Keratinocyte (primary cell): Measurements from ENCODE around the gene TM9SF1. TPM values are rescaled to one million over a fixed set of nuclear protein-coding genes. Genes with fewer than 3 reads are reported as not detected.

Experiments
- DNase-seq: peaks from one replicate; pipeline ENCODE4 v3.0.0-alpha.2; 2011; ENCODE audit warnings: low read depth, missing footprints, low spot score
- FAIRE-seq: peaks from 2 replicates; lab custom pipeline; 2011; peaks lifted over from hg19 to GRCh38; lab: Jason Lieb, UNC
- H2AFZ ChIP-seq: 2 replicates; pipeline ENCODE4 v1.6.0; 2012; ENCODE audit warnings: low read length, control low read depth, inconsistent platforms; ENCODE audit not compliant: control insufficient read depth
- H3K27ac ChIP-seq: 2 replicates; pipeline ENCODE4 v1.5.1; 2011; ENCODE audit warnings: low read length; ENCODE audit not compliant: control insufficient read depth, insufficient read depth
- H3K27me3 ChIP-seq: 3 replicates; pipeline ENCODE4 v1.6.0; 2011; ENCODE audit warnings: low read length; ENCODE audit not compliant: control insufficient read depth, insufficient read depth; ENCODE audit errors: extremely low read depth
- H3K36me3 ChIP-seq, 2 experiments: 2 replicates in 1 of 2; 3 replicates in 1 of 2; pipeline ENCODE4 v1.5.1; 2011; ENCODE audit warnings: low read length in 2 of 2, mild to moderate bottlenecking in 1 of 2; ENCODE audit not compliant: control insufficient read depth in 2 of 2, insufficient read depth in 2 of 2; ENCODE audit errors: extremely low read depth in 1 of 2
- H3K4me1 ChIP-seq: 3 replicates; pipeline ENCODE4 v1.5.1; 2011; ENCODE audit warnings: low read length; ENCODE audit not compliant: control insufficient read depth, insufficient read depth; ENCODE audit errors: extremely low read depth
- H3K4me2 ChIP-seq: 3 replicates; pipeline ENCODE4 v1.6.0; 2011; ENCODE audit warnings: low read depth, low read length; ENCODE audit not compliant: control insufficient read depth, insufficient read depth; ENCODE audit errors: extremely low read depth
- H3K4me3 ChIP-seq, 3 experiments: fragments of 200-600 bp in 1 of 3; sonication (generic) in 1 of 3; 2 replicates in 2 of 3; 3 replicates in 1 of 3; pipeline ENCODE4 v1.5.1; 2011 to 2016; ENCODE audit warnings: low read length in 3 of 3, mild to moderate bottlenecking in 3 of 3, control low read depth in 2 of 3, inconsistent platforms in 1 of 3, low read depth in 1 of 3, mixed read lengths in 1 of 3, mixed run types in 1 of 3, moderate library complexity in 1 of 3; ENCODE audit not compliant: control insufficient read depth in 2 of 3, insufficient read depth in 2 of 3; ENCODE audit errors: extremely low read depth in 1 of 3
- H3K79me2 ChIP-seq: 2 replicates; pipeline ENCODE4 v1.6.0; 2012; ENCODE audit warnings: low read length; ENCODE audit not compliant: control insufficient read depth, insufficient read depth
- H3K9ac ChIP-seq: 3 replicates; pipeline ENCODE4 v1.6.0; 2011; ENCODE audit warnings: low read length; ENCODE audit not compliant: control insufficient read depth, insufficient read depth; ENCODE audit errors: extremely low read depth
- H3K9me1 ChIP-seq: 3 replicates; pipeline ENCODE4 v1.6.0; 2011; ENCODE audit warnings: low read length; ENCODE audit not compliant: control insufficient read depth, insufficient read depth; ENCODE audit errors: extremely low read depth
- H3K9me3 ChIP-seq: 2 replicates; pipeline ENCODE4 v1.5.1; 2012; ENCODE audit warnings: low read depth, low read length; ENCODE audit not compliant: control insufficient read depth
- H4K20me1 ChIP-seq: 3 replicates; pipeline ENCODE4 v1.6.0; 2011; ENCODE audit warnings: low read length; ENCODE audit not compliant: control insufficient read depth, insufficient read depth; ENCODE audit errors: extremely low read depth
- CTCF ChIP-seq, 3 experiments: IDR thresholded peaks in 1 of 3; conservative IDR thresholded peaks in 1 of 3; optimal IDR thresholded peaks in 1 of 3; 2 replicates in 2 of 3; 3 replicates in 1 of 3; pipeline versions ENCODE3 to v1.5.1; 2011; ENCODE audit warnings: low read length in 3 of 3, mild to moderate bottlenecking in 3 of 3, moderate library complexity in 2 of 3, control low read depth in 1 of 3, inconsistent platforms in 1 of 3; ENCODE audit not compliant: insufficient read depth in 2 of 3; ENCODE audit errors: extremely low read depth in 1 of 3
- EZH2 ChIP-seq: IDR thresholded peaks from one replicate; pipeline ENCODE4 v1.6.1; 2012; ENCODE audit warnings: inconsistent platforms, mild to moderate bottlenecking, low read length, moderate library complexity
- dilution Hi-C: fragments of 300-500 bp; cut with MboI; formaldehyde crosslinking; loops from one replicate; pipeline ENCODE4 v1.7.0; 2020; ENCODE audit warnings: low sequenced_read_pairs; ENCODE audit not compliant: extremely low pct_ligation_motif_present
- polyA plus RNA-seq, 5 experiments: library from polyadenylated mRNA; depleted of rRNA in 3 of 5; stranded (reverse) in 3 of 5; stranded (forward) in 1 of 5; unstranded in 1 of 5; fragments of >200 nt; gene quantifications; 1 replicate in 1 of 5; 2 replicates in 3 of 5; 3 replicates in 1 of 5; pipeline versions ENCODE4 v1.2.1 to v1.2.3, GENCODE V29; 2011 to 2012; ENCODE audit warnings: missing spikeins in 2 of 5, low read depth in 1 of 5, low replicate concordance in 1 of 5

Gene TM9SF1
- polyA plus RNA-seq, 1 donor (not counting 4 experiments of a cell fraction or from before 2014, with no cell fraction given) = 19.2 TPM

DNA sequence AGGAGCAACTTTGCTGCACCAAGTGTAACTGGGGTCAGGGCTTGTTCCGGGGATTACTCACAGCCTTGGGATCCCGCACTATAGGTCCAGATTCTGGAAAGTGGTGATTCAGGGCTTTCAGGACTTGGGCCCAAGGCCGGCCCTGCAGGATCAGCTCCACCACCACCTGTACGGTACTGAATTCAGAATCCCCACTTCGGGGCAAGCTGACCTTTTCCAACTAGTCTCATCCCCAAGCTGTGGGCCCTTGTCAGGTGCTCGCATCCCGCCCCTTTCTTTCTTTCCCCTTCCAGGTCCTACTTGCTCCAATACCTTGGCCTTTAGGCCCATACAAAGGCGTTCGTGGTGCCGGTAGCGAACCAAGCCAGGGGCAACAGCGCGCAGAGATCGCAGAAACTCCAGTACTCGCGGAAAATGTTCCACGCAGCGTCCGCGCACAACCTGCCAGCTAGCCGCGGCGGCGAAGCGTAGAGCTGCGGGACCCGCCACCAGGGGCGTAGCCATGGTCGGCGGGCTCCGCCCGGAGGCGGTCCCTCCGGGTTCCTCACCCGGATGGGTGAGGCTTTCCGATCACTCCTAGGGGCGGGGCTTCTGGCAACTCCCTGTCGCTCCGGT, 46.7 kb upstream of the TM9SF1 start:
- no peaks in the 10 kb centered on the region for H3K9me3 ChIP-seq
- H3K9ac ChIP-seq = peak overlapping the region; percentile 88
- peaks cover 44% of the 10 kb centered on the region for H3K4me1 ChIP-seq
- peak overlapping the region; percentile 89 for H2AFZ ChIP-seq
- DNase-seq (no peak), FAIRE-seq (no peak)
- H3K9me1 ChIP-seq = no peaks in the 10 kb centered on the region
- peaks cover 19% of the 10 kb centered on the region for H3K79me2 ChIP-seq
- dilution Hi-C loops = no loop called here
- peak overlapping the region; percentile 96 for H3K4me2 ChIP-seq
- H3K27me3 ChIP-seq = no peaks in the 10 kb centered on the region
- peak overlapping the region; percentile 60 to 92 (median 91) for H3K4me3 ChIP-seq
- no peaks in the 10 kb centered on the region for H4K20me1 ChIP-seq
- H3K27ac ChIP-seq = peak overlapping the region; percentile 97
- TF ChIP-seq EZH2 = no peak
- TF ChIP-seq CTCF (optimal IDR thresholded peaks at IDR 0.05 in 1 of 3, IDR thresholded peaks at IDR 0.05 in 1 of 3, conservative IDR thresholded peaks at IDR 0.05 in 1 of 3; ENCODE audit: extremely low read depth in 1 of 3, insufficient read depth in 2 of 3, low read length in 3 of 3) = peak in 2 of 3 experiments; percentile 15 to 62
- H3K36me3 ChIP-seq = peaks cover 14 to 39% of the 10 kb centered on the region in 2 experiments

GRCh38 chr14:24240110-24240918, 45.1 kb upstream of the TM9SF1 start:
- H2AFZ ChIP-seq = no peak overlapping the region
- H3K9ac ChIP-seq = no peak overlapping the region
- no peaks in the 10 kb centered on the region for H3K9me3 ChIP-seq
- FAIRE-seq (no peak), DNase-seq (no peak)
- no peaks in the 10 kb centered on the region for H4K20me1 ChIP-seq
- no peak overlapping the region for H3K27ac ChIP-seq
- dilution Hi-C loops = no loop called here
- H3K79me2 ChIP-seq = peaks cover 19% of the 10 kb centered on the region
- peak overlapping the region; percentile 96 for H3K4me2 ChIP-seq
- H3K9me1 ChIP-seq = no peaks in the 10 kb centered on the region
- TF ChIP-seq CTCF (optimal IDR thresholded peaks at IDR 0.05 in 1 of 3, IDR thresholded peaks at IDR 0.05 in 1 of 3, conservative IDR thresholded peaks at IDR 0.05 in 1 of 3; ENCODE audit: extremely low read depth in 1 of 3, insufficient read depth in 2 of 3, low read length in 3 of 3) = no peak
- no peak for TF ChIP-seq EZH2
- no peaks in the 10 kb centered on the region for H3K27me3 ChIP-seq
- peak overlapping the region in 2 of 3 experiments; percentile 9 to 60 for H3K4me3 ChIP-seq
- peaks cover 25 to 50% of the 10 kb centered on the region in 2 experiments for H3K36me3 ChIP-seq
- peaks cover 44% of the 10 kb centered on the region for H3K4me1 ChIP-seq
